ENCODE measurements around the gene RBKS.

Gene RBKS

GRCh38 chr2:27847333-27847732, 42.9 kb downstream of the RBKS start:
- no peaks in the 10 kb centered on the region for H3K27me3 ChIP-seq (ENCODE audit: insufficient read depth, poor library complexity, severe bottlenecking)
- no peak for TF ChIP-seq POLR2AphosphoS5 (IDR thresholded peaks at IDR 0.05; ENCODE audit: low read depth)
- no peak for TF ChIP-seq GABPA (IDR thresholded peaks at IDR 0.05; ENCODE audit: low read depth)
- TF ChIP-seq REST (IDR thresholded peaks at IDR 0.05; ENCODE audit: insufficient replicate concordance, low read depth) = no peak
- TF ChIP-seq CTCF (IDR thresholded peaks at IDR 0.05; ENCODE audit: insufficient read depth, low read length) = no peak
- no peak for TF ChIP-seq SPI1 (IDR thresholded peaks at IDR 0.05; ENCODE audit: borderline replicate concordance, low read depth)
- no peak for DNase-seq (ENCODE audit: low read depth in 1 of 2, low spot score in 1 of 2)
- no peak overlapping the region for H3K4me3 ChIP-seq (replicated peaks; ENCODE audit: insufficient read depth, low read length)
- H3K27ac ChIP-seq (replicated peaks) = no peak overlapping the region

- no peak for TF ChIP-seq SPI1 (IDR thresholded peaks at IDR 0.05; ENCODE audit: borderline replicate concordance, low read depth)
- no peak for TF ChIP-seq CTCF (IDR thresholded peaks at IDR 0.05; ENCODE audit: insufficient read depth, low read length)
- TF ChIP-seq GABPA (IDR thresholded peaks at IDR 0.05; ENCODE audit: low read depth) = no peak
- TF ChIP-seq POLR2AphosphoS5 (IDR thresholded peaks at IDR 0.05; ENCODE audit: low read depth) = no peak
- no peak for TF ChIP-seq REST (IDR thresholded peaks at IDR 0.05; ENCODE audit: insufficient replicate concordance, low read depth)
- no peak overlapping the region for H3K27ac ChIP-seq (replicated peaks)
- H3K27me3 ChIP-seq (ENCODE audit: insufficient read depth, poor library complexity, severe bottlenecking) = no peaks in the 10 kb centered on the region
- no peak overlapping the region for H3K4me3 ChIP-seq (replicated peaks; ENCODE audit: insufficient read depth, low read length)
- DNase-seq (ENCODE audit: low read depth in 1 of 2, low spot score in 1 of 2) = no peak
Measured at GRCh38 chr2:27844821-27845255, 45.3 kb downstream of the RBKS start.

GRCh38 chr2:27843992-27844391, 46.2 kb downstream of the RBKS start:
- no peak for TF ChIP-seq POLR2AphosphoS5 (IDR thresholded peaks at IDR 0.05; ENCODE audit: low read depth)
- Histone ChIP-seq H3K27ac (replicated peaks) (no peak overlapping the region), H3K4me3 (replicated peaks; ENCODE audit: insufficient read depth, low read length) (no peak overlapping the region), H3K27me3 (ENCODE audit: insufficient read depth, poor library complexity, severe bottlenecking) (no peaks in the 10 kb centered on the region)
- DNase-seq (ENCODE audit: low read depth in 1 of 2, low spot score in 1 of 2) = no peak

- Histone ChIP-seq H3K4me3 (replicated peaks; ENCODE audit: insufficient read depth, low read length) (no peak overlapping the region), H3K27me3 (ENCODE audit: insufficient read depth, poor library complexity, severe bottlenecking) (no peaks in the 10 kb centered on the region), H3K27ac (replicated peaks) (no peak overlapping the region)
- TF ChIP-seq GABPA (IDR thresholded peaks at IDR 0.05; ENCODE audit: low read depth) (no peak), REST (IDR thresholded peaks at IDR 0.05; ENCODE audit: insufficient replicate concordance, low read depth) (no peak), SPI1 (IDR thresholded peaks at IDR 0.05; ENCODE audit: borderline replicate concordance, low read depth) (no peak), CTCF (IDR thresholded peaks at IDR 0.05; ENCODE audit: insufficient read depth, low read length) (no peak), POLR2AphosphoS5 (IDR thresholded peaks at IDR 0.05; ENCODE audit: low read depth) (no peak)
- no peak for DNase-seq (ENCODE audit: low read depth in 1 of 2, low spot score in 1 of 2)
Measured at GRCh38 chr2:27842894-27843293, 47.3 kb downstream of the RBKS start.

All from HL-60 (cell line).